ENCODE results near the gene CSNK1E.

CSNK1E gene

DNA sequence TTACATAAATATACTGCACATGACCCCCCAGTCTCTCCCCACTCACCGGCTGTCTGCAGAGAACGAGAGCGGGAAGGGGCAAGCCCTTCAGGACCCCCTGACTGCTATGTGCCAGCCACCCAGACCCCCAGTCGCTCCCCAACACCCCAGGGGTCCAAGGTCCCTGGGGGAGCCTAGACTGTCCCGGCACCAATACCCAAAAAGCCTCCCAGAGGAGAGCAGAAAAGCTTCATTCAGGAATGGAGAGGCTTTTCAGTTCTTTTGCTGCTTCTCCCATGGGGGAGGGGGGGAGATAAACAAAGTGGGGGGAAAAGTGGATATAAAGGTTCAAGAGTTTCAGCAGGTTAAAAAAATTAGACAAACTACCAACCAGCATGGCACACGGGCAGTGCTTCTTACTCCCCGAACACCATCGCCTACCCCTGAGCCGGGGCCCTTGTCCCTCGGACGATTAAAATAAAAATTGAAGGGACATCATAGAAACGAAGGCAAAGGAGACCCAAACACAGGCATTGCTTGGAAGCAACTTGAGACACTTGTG, 1.3 kb downstream of the CSNK1E start:
- peaks cover 12% of the 10 kb centered on the region for H3F3A ChIP-seq (ENCODE audit: insufficient read depth)
- H3K9ac ChIP-seq (ENCODE audit: low read length): peak overlapping the region; percentile 61
- peak overlapping the region; percentile 65 for H3K27ac ChIP-seq (ENCODE audit: low read depth, low read length)
- H3K4me2 ChIP-seq (ENCODE audit: low read depth, low read length, poor library complexity, severe bottlenecking): peak overlapping the region; percentile 56
- no peaks in the 10 kb centered on the region for H3K9me3 ChIP-seq (ENCODE audit: insufficient read depth, low read length)
- H3K36me3 ChIP-seq (ENCODE audit: low read length): no peaks in the 10 kb centered on the region
- TF ChIP-seq EZH2phosphoT487 (conservative IDR thresholded peaks at IDR 0.05; ENCODE audit: low read length): no peak
- TF ChIP-seq, protein P1, sequence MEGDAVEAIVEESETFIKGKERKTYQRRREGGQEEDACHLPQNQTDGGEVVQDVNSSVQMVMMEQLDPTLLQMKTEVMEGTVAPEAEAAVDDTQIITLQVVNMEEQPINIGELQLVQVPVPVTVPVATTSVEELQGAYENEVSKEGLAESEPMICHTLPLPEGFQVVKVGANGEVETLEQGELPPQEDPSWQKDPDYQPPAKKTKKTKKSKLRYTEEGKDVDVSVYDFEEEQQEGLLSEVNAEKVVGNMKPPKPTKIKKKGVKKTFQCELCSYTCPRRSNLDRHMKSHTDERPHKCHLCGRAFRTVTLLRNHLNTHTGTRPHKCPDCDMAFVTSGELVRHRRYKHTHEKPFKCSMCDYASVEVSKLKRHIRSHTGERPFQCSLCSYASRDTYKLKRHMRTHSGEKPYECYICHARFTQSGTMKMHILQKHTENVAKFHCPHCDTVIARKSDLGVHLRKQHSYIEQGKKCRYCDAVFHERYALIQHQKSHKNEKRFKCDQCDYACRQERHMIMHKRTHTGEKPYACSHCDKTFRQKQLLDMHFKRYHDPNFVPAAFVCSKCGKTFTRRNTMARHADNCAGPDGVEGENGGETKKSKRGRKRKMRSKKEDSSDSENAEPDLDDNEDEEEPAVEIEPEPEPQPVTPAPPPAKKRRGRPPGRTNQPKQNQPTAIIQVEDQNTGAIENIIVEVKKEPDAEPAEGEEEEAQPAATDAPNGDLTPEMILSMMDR (IDR thresholded peaks at IDR 0.05; ENCODE audit: insufficient read depth, low read length, poor library complexity, severe bottlenecking): no peak
- H3K27me3 ChIP-seq (ENCODE audit: low read length): no peaks in the 10 kb centered on the region
- H2AFZ ChIP-seq (ENCODE audit: low read depth, low read length, severe bottlenecking): no peak overlapping the region
- peak overlapping the region; percentile 55 for H3K4me3 ChIP-seq (ENCODE audit: insufficient read depth, low read length, poor library complexity, severe bottlenecking)
- no peaks in the 10 kb centered on the region for H4K20me1 ChIP-seq (ENCODE audit: low read depth, low read length)
- no peaks in the 10 kb centered on the region for H3K79me2 ChIP-seq (ENCODE audit: insufficient read depth, low read length)
- no peaks in the 10 kb centered on the region for H3K9me2 ChIP-seq (replicated peaks; ENCODE audit: insufficient read depth, low read length)

DNA sequence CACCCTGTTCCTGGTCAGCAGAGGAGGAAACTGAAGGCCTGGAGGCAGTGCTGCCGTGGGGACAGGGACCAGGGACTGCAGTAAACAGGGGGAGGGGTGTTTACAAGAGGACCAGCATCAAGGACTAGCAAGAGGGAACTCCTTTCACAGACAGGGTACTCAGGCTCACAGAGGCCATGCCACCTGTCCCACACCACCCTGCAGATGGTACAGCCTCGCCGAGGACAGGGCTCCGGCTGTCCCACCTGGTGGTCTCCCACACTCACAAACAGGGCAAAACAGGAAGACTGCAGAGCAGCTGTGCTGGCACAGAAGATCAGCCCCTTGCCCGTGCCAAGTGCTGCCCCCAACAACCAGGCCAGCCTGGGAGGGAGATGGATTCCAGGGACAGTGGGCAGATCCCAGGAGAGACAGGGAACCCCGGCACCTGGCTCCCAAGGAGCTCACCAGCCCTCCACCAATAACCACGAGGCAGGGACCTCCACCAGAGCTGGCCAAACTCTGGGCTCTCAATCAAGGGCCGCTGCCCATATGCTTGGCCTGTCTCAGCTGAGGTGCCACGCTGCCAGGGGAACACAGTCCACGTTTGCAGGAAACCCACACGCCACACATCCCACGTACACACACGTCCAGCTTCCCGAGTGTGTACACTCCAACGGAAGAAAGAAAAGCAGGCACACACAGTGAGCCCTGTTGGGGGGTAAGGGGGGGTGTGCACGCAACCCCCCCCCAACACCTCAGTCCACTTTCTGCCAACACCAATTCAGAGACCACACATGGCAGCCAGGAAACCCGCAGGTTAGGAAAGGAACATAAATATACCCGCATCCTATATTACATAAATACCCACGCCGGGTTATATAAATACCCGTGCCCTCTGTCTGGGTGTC, 2.1 kb downstream of the CSNK1E start:
- H3K36me3 ChIP-seq (ENCODE audit: low read length): no peaks in the 10 kb centered on the region
- H2AFZ ChIP-seq (ENCODE audit: low read depth, low read length, severe bottlenecking): no peak overlapping the region
- no peaks in the 10 kb centered on the region for H4K20me1 ChIP-seq (ENCODE audit: low read depth, low read length)
- peak overlapping the region; percentile 56 for H3K4me2 ChIP-seq (ENCODE audit: low read depth, low read length, poor library complexity, severe bottlenecking)
- H3K79me2 ChIP-seq (ENCODE audit: insufficient read depth, low read length): no peaks in the 10 kb centered on the region
- H3K27me3 ChIP-seq (ENCODE audit: low read length): no peaks in the 10 kb centered on the region
- no peaks in the 10 kb centered on the region for H3K9me2 ChIP-seq (replicated peaks; ENCODE audit: insufficient read depth, low read length)
- peak overlapping the region; percentile 65 for H3K27ac ChIP-seq (ENCODE audit: low read depth, low read length)
- no peaks in the 10 kb centered on the region for H3K9me3 ChIP-seq (ENCODE audit: insufficient read depth, low read length)
- H3K9ac ChIP-seq (ENCODE audit: low read length): peak overlapping the region; percentile 61
- H3F3A ChIP-seq (ENCODE audit: insufficient read depth): peaks cover 12% of the 10 kb centered on the region
- H3K4me3 ChIP-seq (ENCODE audit: insufficient read depth, low read length, poor library complexity, severe bottlenecking): peak overlapping the region; percentile 55
- TF ChIP-seq, protein P1 (IDR thresholded peaks at IDR 0.05; ENCODE audit: insufficient read depth, low read length, poor library complexity, severe bottlenecking): no peak
- no peak for TF ChIP-seq EZH2phosphoT487 (conservative IDR thresholded peaks at IDR 0.05; ENCODE audit: low read length)

DNA sequence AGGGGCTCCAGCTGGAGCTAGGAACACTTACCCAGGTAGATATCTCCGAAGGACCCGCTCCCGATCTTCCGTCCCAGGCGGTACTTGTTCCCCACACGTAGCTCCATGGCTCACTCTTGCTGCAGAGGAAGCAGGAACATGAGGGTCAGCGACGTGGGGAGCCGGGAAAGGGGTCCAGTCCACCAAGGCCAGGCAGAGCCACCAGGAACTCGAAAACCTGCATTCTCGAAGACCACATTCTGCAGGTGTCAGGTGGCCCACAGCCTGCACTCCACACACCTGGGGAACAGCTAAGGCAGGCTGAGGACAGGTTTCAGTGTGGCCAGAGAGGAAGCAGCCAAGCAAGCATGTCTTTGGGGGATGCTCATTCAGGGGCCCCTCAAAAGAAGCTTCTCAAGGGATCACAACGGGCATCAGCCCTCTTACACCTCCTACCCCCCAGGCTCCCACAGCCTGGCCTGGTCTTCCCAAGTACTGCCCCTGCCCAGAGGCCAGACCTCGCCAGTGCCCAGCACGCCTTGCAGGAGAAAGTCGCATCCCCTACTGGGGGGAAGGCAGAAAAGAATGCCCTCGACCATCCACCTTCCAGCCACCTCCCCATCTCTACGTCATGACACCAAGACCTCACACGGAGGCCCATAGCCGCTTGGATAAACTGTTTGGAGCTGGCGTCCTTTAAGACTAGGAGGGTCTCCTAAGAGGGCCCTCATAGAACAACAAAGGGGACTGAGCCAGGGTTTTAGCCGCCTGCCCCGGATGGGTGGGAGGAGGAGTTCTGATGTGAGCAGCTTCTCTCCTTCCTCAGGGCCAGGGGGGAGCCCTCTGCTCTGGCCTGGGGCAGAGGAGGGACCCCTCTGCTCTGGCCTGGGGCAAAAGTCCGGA, 2.9 kb downstream of the CSNK1E start:
- H3K79me2 ChIP-seq (ENCODE audit: insufficient read depth, low read length): no peaks in the 10 kb centered on the region
- H3K27ac ChIP-seq (ENCODE audit: low read depth, low read length): peak overlapping the region; percentile 65
- no peaks in the 10 kb centered on the region for H4K20me1 ChIP-seq (ENCODE audit: low read depth, low read length)
- peak overlapping the region; percentile 56 for H3K4me2 ChIP-seq (ENCODE audit: low read depth, low read length, poor library complexity, severe bottlenecking)
- no peaks in the 10 kb centered on the region for H3K9me3 ChIP-seq (ENCODE audit: insufficient read depth, low read length)
- H3K9me2 ChIP-seq (replicated peaks; ENCODE audit: insufficient read depth, low read length): no peaks in the 10 kb centered on the region
- H3K27me3 ChIP-seq (ENCODE audit: low read length): no peaks in the 10 kb centered on the region
- H3K9ac ChIP-seq (ENCODE audit: low read length): 0 out of 2 replicates have a peak overlapping the region, but pooled peaks have one; percentile 9
- peaks cover 12% of the 10 kb centered on the region for H3F3A ChIP-seq (ENCODE audit: insufficient read depth)
- TF ChIP-seq, protein P1 (IDR thresholded peaks at IDR 0.05; ENCODE audit: insufficient read depth, low read length, poor library complexity, severe bottlenecking): no peak
- no peak for TF ChIP-seq EZH2phosphoT487 (conservative IDR thresholded peaks at IDR 0.05; ENCODE audit: low read length)
- H2AFZ ChIP-seq (ENCODE audit: low read depth, low read length, severe bottlenecking): no peak overlapping the region
- H3K4me3 ChIP-seq (ENCODE audit: insufficient read depth, low read length, poor library complexity, severe bottlenecking): no peak overlapping the region
- H3K36me3 ChIP-seq (ENCODE audit: low read length): no peaks in the 10 kb centered on the region
